ENCODE measurements around the gene SLC25A44. TPM values are rescaled to one million over a fixed set of nuclear protein-coding genes. Genes with fewer than 3 reads are reported as not detected.

The SLC25A44 gene
- total RNA-seq, 1 experiment from 2014 or later, result 32.5 TPM

GRCh38 chr1:156247460-156248322 lies 53.8 kb downstream of the SLC25A44 start, which contains the start of gene PAQR6:
Gene PAQR6, minus strand, starts transcription at chr1:156248056. Its CDS starts 1,325 bp downstream, at chr1:156246731.
- BruUV-seq (replicated peaks), result no TSS peak
- CTCF ChIA-PET, result interaction anchor here (0.7 to 0.9 kb wide), 3 partner anchors 17 to 1702 kb away, joined by 3 to 9 read pairs (median 5); no protein-coding TSS in a partner anchor
- no peak for TF ChIP-seq CTCF (IDR thresholded peaks at IDR 0.05; ENCODE audit: unreplicated experiment)
- H3K27me3 Mint-ChIP-seq (ENCODE audit: unreplicated experiment), result peaks cover 23% of the 10 kb centered on the region
- H3K4me1 Mint-ChIP-seq (ENCODE audit: low read depth, unreplicated experiment), result no peaks in the 10 kb centered on the region
- H3K9me3 Mint-ChIP-seq (ENCODE audit: low read depth, unreplicated experiment), result no peaks in the 10 kb centered on the region
- H3K27ac Mint-ChIP-seq (ENCODE audit: unreplicated experiment), result peak within 1 kb of the TSS; percentile 46
- H3K4me3 Mint-ChIP-seq (ENCODE audit: low read depth, unreplicated experiment), result no peak within 1 kb of the TSS
- peaks cover 54% of the 10 kb centered on the region for H3K36me3 Mint-ChIP-seq (ENCODE audit: insufficient read depth, unreplicated experiment)
- peak; percentile 31 for DNase-seq
- intact Hi-C loops (cut with micrococcal nuclease; ENCODE audit: unreplicated experiment), result no loop called here

- Mint-ChIP-seq H3K27me3 (ENCODE audit: unreplicated experiment) (peaks cover 23% of the 10 kb centered on the region), H3K4me3 (ENCODE audit: low read depth, unreplicated experiment) (no peak overlapping the region), H3K4me1 (ENCODE audit: low read depth, unreplicated experiment) (no peaks in the 10 kb centered on the region), H3K27ac (ENCODE audit: unreplicated experiment) (no peak overlapping the region), H3K36me3 (ENCODE audit: insufficient read depth, unreplicated experiment) (peaks cover 48% of the 10 kb centered on the region), H3K9me3 (ENCODE audit: low read depth, unreplicated experiment) (no peaks in the 10 kb centered on the region)
- no peak for DNase-seq
- BruUV-seq (replicated peaks), result no TSS peak
- CTCF ChIA-PET, result interaction anchor here (0.7 to 0.9 kb wide), 3 partner anchors 18 to 1701 kb away, joined by 3 to 9 read pairs (median 5); no protein-coding TSS in a partner anchor
- intact Hi-C loops (cut with micrococcal nuclease; ENCODE audit: unreplicated experiment), result no loop called here
- TF ChIP-seq CTCF (IDR thresholded peaks at IDR 0.05; ENCODE audit: unreplicated experiment), result no peak
Observed at GRCh38 chr1:156248323-156248683, 54.4 kb downstream of the SLC25A44 start.

GRCh38 chr1:156249593-156249992 lies 55.7 kb downstream of the SLC25A44 start:
- H3K27ac Mint-ChIP-seq (ENCODE audit: unreplicated experiment), result no peak overlapping the region
- intact Hi-C loops (cut with micrococcal nuclease; ENCODE audit: unreplicated experiment), result no loop called here
- no peak for TF ChIP-seq CTCF (IDR thresholded peaks at IDR 0.05; ENCODE audit: unreplicated experiment)

GRCh38 chr1:156251527-156251926 lies 57.6 kb downstream of the SLC25A44 start:
- Mint-ChIP-seq H3K36me3 (ENCODE audit: insufficient read depth, unreplicated experiment) (peaks cover 39% of the 10 kb centered on the region), H3K27me3 (ENCODE audit: unreplicated experiment) (peaks cover 2% of the 10 kb centered on the region), H3K9me3 (ENCODE audit: low read depth, unreplicated experiment) (no peaks in the 10 kb centered on the region), H3K4me1 (ENCODE audit: low read depth, unreplicated experiment) (no peaks in the 10 kb centered on the region), H3K27ac (ENCODE audit: unreplicated experiment) (no peak overlapping the region), H3K4me3 (ENCODE audit: low read depth, unreplicated experiment) (no peak overlapping the region)
- TF ChIP-seq CTCF (IDR thresholded peaks at IDR 0.05; ENCODE audit: unreplicated experiment), result no peak
- intact Hi-C loops (cut with micrococcal nuclease; ENCODE audit: unreplicated experiment), result no loop called here
- DNase-seq, result no peak
- CTCF ChIA-PET, result interaction anchor here (0.6 kb wide), 1 partner anchor 855 kb away, joined by 4 read pairs; no protein-coding TSS in a partner anchor
- no TSS peak for BruUV-seq (replicated peaks)

More at GRCh38 chr1:156249593-156249992, 55.7 kb downstream of the SLC25A44 start:
- no peaks in the 10 kb centered on the region for H3K4me1 Mint-ChIP-seq (ENCODE audit: low read depth, unreplicated experiment)
- DNase-seq, result no peak
- CTCF ChIA-PET, result no interaction called here
- no peak overlapping the region for H3K4me3 Mint-ChIP-seq (ENCODE audit: low read depth, unreplicated experiment)
- no peaks in the 10 kb centered on the region for H3K9me3 Mint-ChIP-seq (ENCODE audit: low read depth, unreplicated experiment)
- H3K27me3 Mint-ChIP-seq (ENCODE audit: unreplicated experiment), result peaks cover 22% of the 10 kb centered on the region
- BruUV-seq (replicated peaks), result no TSS peak
- H3K36me3 Mint-ChIP-seq (ENCODE audit: insufficient read depth, unreplicated experiment), result peaks cover 41% of the 10 kb centered on the region

All from Calu3 (cell line).